H9 (cell line): ENCODE results near the gene FXYD4. TPM values are rescaled to one million over a fixed set of nuclear protein-coding genes. Genes with fewer than 3 reads are reported as not detected.

ENCODE experiments used
- DNase-seq: peaks from one replicate; pipeline ENCODE4 v3.0.0-alpha.2; 2017
- H2AFZ ChIP-seq: one replicate; pipeline ENCODE4 v1.6.1; 2013; ENCODE audit warnings: mild to moderate bottlenecking, low read length, control low read depth, moderate library complexity
- H2AK5ac ChIP-seq: 2 replicates; pipeline ENCODE4 v1.6.1; 2013; ENCODE audit warnings: low read length, control low read depth, mixed read lengths; ENCODE audit not compliant: insufficient read length
- H2BK120ac ChIP-seq: one replicate; pipeline ENCODE4 v1.6.1; 2013; ENCODE audit warnings: low read depth, mild to moderate bottlenecking, low read length, control low read depth, inconsistent platforms; ENCODE audit not compliant: poor library complexity, severe bottlenecking
- H2BK12ac ChIP-seq: 2 replicates; pipeline ENCODE4 v1.6.1; 2013; ENCODE audit warnings: low read length, control low read depth, mixed read lengths, low read depth; ENCODE audit not compliant: insufficient read length
- H2BK15ac ChIP-seq: 2 replicates; pipeline ENCODE4 v1.6.1; 2013; ENCODE audit warnings: low read depth, low read length, control low read depth
- H2BK20ac ChIP-seq: one replicate; pipeline ENCODE4 v1.6.1; 2013; ENCODE audit warnings: low read depth, mild to moderate bottlenecking, low read length, control low read depth, inconsistent platforms; ENCODE audit not compliant: poor library complexity, severe bottlenecking
- H2BK5ac ChIP-seq: 2 replicates; pipeline ENCODE4 v1.6.1; 2013; ENCODE audit warnings: low read length, control low read depth, mixed read lengths; ENCODE audit not compliant: insufficient read length
- H3K14ac ChIP-seq: 2 replicates; pipeline ENCODE4 v1.6.1; 2013; ENCODE audit warnings: low read length, control low read depth; ENCODE audit not compliant: insufficient read depth
- H3K18ac ChIP-seq: 2 replicates; pipeline ENCODE4 v1.6.1; 2013; ENCODE audit warnings: low read depth, mild to moderate bottlenecking, mixed read lengths, low read length, control low read depth; ENCODE audit not compliant: insufficient read length
- H3K23ac ChIP-seq: 2 replicates; pipeline ENCODE4 v1.6.1; 2013; ENCODE audit warnings: low read length, control low read depth, mixed read lengths, low read depth; ENCODE audit not compliant: insufficient read length
- H3K23me2 ChIP-seq: 2 replicates; pipeline ENCODE4 v1.6.1; 2013; ENCODE audit warnings: low read depth, mild to moderate bottlenecking, mixed read lengths, low read length, control low read depth; ENCODE audit not compliant: insufficient read length, poor library complexity, severe bottlenecking
- H3K27ac ChIP-seq: 2 replicates; pipeline ENCODE4 v1.5.1; 2013; ENCODE audit warnings: low read length, control low read depth, mixed read lengths, low read depth; ENCODE audit not compliant: insufficient read length
- H3K27me3 ChIP-seq: 2 replicates; pipeline ENCODE4 v1.6.1; 2013; ENCODE audit warnings: low read length, control low read depth, inconsistent platforms; ENCODE audit not compliant: insufficient read depth
- H3K4ac ChIP-seq: 2 replicates; pipeline ENCODE4 v1.6.1; 2013; ENCODE audit warnings: low read depth, mild to moderate bottlenecking, control low read depth, inconsistent platforms, low read length, moderate library complexity
- H3K4me1 ChIP-seq: 2 replicates; pipeline ENCODE4 v1.6.1; 2013; ENCODE audit warnings: low read length, control low read depth, inconsistent platforms; ENCODE audit not compliant: insufficient read depth
- H3K4me2 ChIP-seq: 2 replicates; pipeline ENCODE4 v1.6.1; 2013; ENCODE audit warnings: low read length, control low read depth, mixed read lengths; ENCODE audit not compliant: insufficient read length, insufficient read depth
- H3K56ac ChIP-seq: 2 replicates; pipeline ENCODE4 v1.6.1; 2013; ENCODE audit warnings: low read depth, mild to moderate bottlenecking, mixed read lengths, low read length, control low read depth; ENCODE audit not compliant: insufficient read length
- H3K79me1 ChIP-seq: 2 replicates; pipeline ENCODE4 v1.6.1; 2013; ENCODE audit warnings: low read depth, mild to moderate bottlenecking, moderate library complexity, low read length, control low read depth, inconsistent platforms; ENCODE audit not compliant: insufficient read depth, poor library complexity, severe bottlenecking
- H3K79me2 ChIP-seq: 2 replicates; pipeline ENCODE4 v1.6.1; 2013; ENCODE audit warnings: low read length, control low read depth, inconsistent platforms; ENCODE audit not compliant: insufficient read depth
- H3K9ac ChIP-seq: 2 replicates; pipeline ENCODE4 v1.6.1; 2013; ENCODE audit warnings: low read length, control low read depth, mixed read lengths; ENCODE audit not compliant: insufficient read length; ENCODE audit errors: extremely low read depth
- H3K9me3 ChIP-seq: one replicate; pipeline ENCODE4 v1.6.1; 2013; ENCODE audit warnings: low read depth, low read length, inconsistent platforms; ENCODE audit not compliant: control insufficient read depth
- H3T11ph ChIP-seq: one replicate; pipeline ENCODE4 v1.6.1; 2013; ENCODE audit warnings: mild to moderate bottlenecking, low read length, control low read depth, inconsistent platforms
- H4K20me1 ChIP-seq: one replicate; pipeline ENCODE4 v1.6.1; 2013; ENCODE audit not compliant: control insufficient read depth, insufficient read length, insufficient read depth
- H4K5ac ChIP-seq: 2 replicates; pipeline ENCODE4 v1.6.1; 2013; ENCODE audit warnings: low read depth, mild to moderate bottlenecking, mixed read lengths, low read length, control low read depth; ENCODE audit not compliant: insufficient read length
- H4K8ac ChIP-seq: replicated peaks from 2 replicates; pipeline ENCODE4 v1.6.1; 2013; ENCODE audit warnings: low read length, control low read depth, mixed read lengths, low read depth; ENCODE audit not compliant: insufficient read length
- H4K91ac ChIP-seq: 2 replicates; pipeline ENCODE4 v1.6.1; 2013; ENCODE audit warnings: low read depth, mild to moderate bottlenecking, moderate library complexity, mixed read lengths, low read length, control low read depth; ENCODE audit not compliant: insufficient read length
- H3K27ac Mint-ChIP-seq, 3 experiments: 2 replicates in 2 of 3; 3 replicates in 1 of 3; pipeline ENCODE4 v1.8.0; 2020 to 2021; ENCODE audit warnings: mixed read lengths in 3 of 3, mild to moderate bottlenecking in 1 of 3, moderate library complexity in 1 of 3
- H3K27me3 Mint-ChIP-seq: 2 replicates; pipeline ENCODE4 v1.8.0; 2021; ENCODE audit warnings: low read depth, mild to moderate bottlenecking, moderate library complexity, mixed read lengths
- H3K36me3 Mint-ChIP-seq, 3 experiments: 2 replicates in 2 of 3; 3 replicates in 1 of 3; pipeline ENCODE4 v1.8.0; 2020 to 2021; ENCODE audit warnings: low read depth in 3 of 3, mixed read lengths in 3 of 3; ENCODE audit not compliant: insufficient read depth in 1 of 3
- H3K4me1 Mint-ChIP-seq, 2 experiments: 2 replicates each; pipeline ENCODE4 v1.8.0; 2020; ENCODE audit warnings: mixed read lengths in 2 of 2
- H3K4me3 Mint-ChIP-seq, 2 experiments: 2 replicates in 1 of 2; 3 replicates in 1 of 2; pipeline ENCODE4 v1.8.0; 2020 to 2021; ENCODE audit warnings: mild to moderate bottlenecking in 2 of 2, mixed read lengths in 2 of 2, moderate library complexity in 1 of 2
- H3K9me3 Mint-ChIP-seq, 2 experiments: 2 replicates in 1 of 2; 3 replicates in 1 of 2; pipeline ENCODE4 v1.8.0; 2020; ENCODE audit warnings: mild to moderate bottlenecking in 2 of 2, mixed read lengths in 2 of 2, moderate library complexity in 1 of 2
- WGBS: extraction: QIAGEN DNeasy Blood & Tissue Kit; methylation state at CpG from one replicate; pipeline ENCODE4 v1.1.7; 2013; ENCODE audit warnings: missing lambda C conversion rate, low lambda C conversion rate, mixed read lengths; ENCODE audit not compliant: insufficient read length; ENCODE audit errors: extremely low coverage; 5-methylcytosine and 5-hydroxymethylcytosine counted together
- total RNA-seq: library from RNA; stranded (reverse); gene quantifications from 2 replicates; pipeline ENCODE4 v1.2.1, GENCODE V29; 2021
- TF ChIP-seq, protein P1 (sequence below): fragments of 200-600 bp; sonication (generic); conservative IDR thresholded peaks from 3 replicates; pipeline ENCODE4 v1.8.0; 2021; ENCODE audit warnings: antibody characterized with exemption, mild to moderate bottlenecking

Gene FXYD4
- total RNA-seq, 1 experiment from 2014 or later, result not detected

DNA sequence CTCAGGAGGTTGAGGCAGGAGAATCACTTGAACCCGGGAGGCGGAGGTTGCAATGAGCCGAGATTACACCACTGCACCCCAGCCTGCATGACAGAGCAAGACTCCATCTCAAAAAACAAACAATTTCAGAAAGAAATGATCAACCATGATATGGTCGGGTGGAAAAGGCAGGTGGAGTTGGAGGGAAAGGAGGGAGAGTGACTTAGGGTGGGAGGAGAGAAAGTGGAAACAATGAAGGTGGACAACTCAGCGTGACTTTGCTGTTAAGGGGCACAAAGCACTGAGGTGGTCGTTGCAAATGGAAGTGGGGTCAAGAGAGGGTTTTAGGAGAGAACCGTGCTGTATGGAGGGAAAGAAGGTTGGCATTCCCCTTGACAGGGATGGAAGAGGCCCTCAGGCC lies 30.0 kb upstream of the FXYD4 start:
- TF ChIP-seq, protein P1, sequence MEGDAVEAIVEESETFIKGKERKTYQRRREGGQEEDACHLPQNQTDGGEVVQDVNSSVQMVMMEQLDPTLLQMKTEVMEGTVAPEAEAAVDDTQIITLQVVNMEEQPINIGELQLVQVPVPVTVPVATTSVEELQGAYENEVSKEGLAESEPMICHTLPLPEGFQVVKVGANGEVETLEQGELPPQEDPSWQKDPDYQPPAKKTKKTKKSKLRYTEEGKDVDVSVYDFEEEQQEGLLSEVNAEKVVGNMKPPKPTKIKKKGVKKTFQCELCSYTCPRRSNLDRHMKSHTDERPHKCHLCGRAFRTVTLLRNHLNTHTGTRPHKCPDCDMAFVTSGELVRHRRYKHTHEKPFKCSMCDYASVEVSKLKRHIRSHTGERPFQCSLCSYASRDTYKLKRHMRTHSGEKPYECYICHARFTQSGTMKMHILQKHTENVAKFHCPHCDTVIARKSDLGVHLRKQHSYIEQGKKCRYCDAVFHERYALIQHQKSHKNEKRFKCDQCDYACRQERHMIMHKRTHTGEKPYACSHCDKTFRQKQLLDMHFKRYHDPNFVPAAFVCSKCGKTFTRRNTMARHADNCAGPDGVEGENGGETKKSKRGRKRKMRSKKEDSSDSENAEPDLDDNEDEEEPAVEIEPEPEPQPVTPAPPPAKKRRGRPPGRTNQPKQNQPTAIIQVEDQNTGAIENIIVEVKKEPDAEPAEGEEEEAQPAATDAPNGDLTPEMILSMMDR, result no peak
- no peaks in the 10 kb centered on the region; a peak in 1 of 5 replicates for H3K9me3 Mint-ChIP-seq
- Histone ChIP-seq H3K56ac (no peak overlapping the region), H2BK20ac (no peak overlapping the region), H3K23me2 (no peaks in the 10 kb centered on the region), H2BK15ac (no peak overlapping the region), H3K4me1 (0 out of 2 replicates have a peak, but pooled peaks cover 3% of the 10 kb centered on the region), H3K79me1 (no peaks in the 10 kb centered on the region), H3K14ac (no peak overlapping the region), H3K9ac (no peak overlapping the region), H4K5ac (no peak overlapping the region), H4K91ac (no peak overlapping the region), H3T11ph (no peak overlapping the region), H3K79me2 (no peaks in the 10 kb centered on the region), H2AK5ac (no peak overlapping the region), H2BK120ac (no peak overlapping the region), H3K27ac (no peak overlapping the region), H4K20me1 (no peaks in the 10 kb centered on the region), H3K4ac (no peak overlapping the region), H4K8ac (no peak overlapping the region), H2BK12ac (no peak overlapping the region), H3K18ac (no peak overlapping the region), H2BK5ac (no peak overlapping the region), H3K23ac (no peak overlapping the region), H3K27me3 (no peaks in the 10 kb centered on the region), H2AFZ (no peak overlapping the region), H3K9me3 (no peaks in the 10 kb centered on the region), H3K4me2 (no peak overlapping the region)
- no peak for DNase-seq
- H3K27me3 Mint-ChIP-seq, result peaks cover 15% of the 10 kb centered on the region
- peaks cover 25 to 35% of the 10 kb centered on the region in 2 experiments for H3K4me1 Mint-ChIP-seq
- no peaks in the 10 kb centered on the region; a peak in 1 of 7 replicates for H3K36me3 Mint-ChIP-seq
- H3K27ac Mint-ChIP-seq, result no peak overlapping the region; a peak in 1 of 7 replicates
- no peak overlapping the region for H3K4me3 Mint-ChIP-seq
- WGBS, result no CpG with 5 or more reads among the region's 7 CpGs
